Measurements from ENCODE around the gene PCDHB1.

- TF ChIP-seq CTCF (IDR thresholded peaks at IDR 0.05) (no peak), POLR2A (IDR thresholded peaks at IDR 0.05) (no peak), POLR2AphosphoS5 (IDR thresholded peaks at IDR 0.05; ENCODE audit: insufficient read depth in 1 of 2, low read depth in 1 of 2) (no peak)
Observed at GRCh38 chr5:141105350-141105749, 54.2 kb downstream of the PCDHB1 start.
